VCaP (cell line): ENCODE measurements around the gene TRIM38.
A peak's percentile ranks its signal among the peaks of the same experiment; 100 is the strongest.

ENCODE experiments used
- H3K27ac ChIP-seq: fragments of 450-650 bp; 2 replicates; pipeline ENCODE4 v1.5.1; 2017
- TF ChIP-seq, protein P1 (sequence below): fragments of 450-650 bp; conservative IDR thresholded peaks from 2 replicates; pipeline ENCODE4 v1.5.1; 2017; ENCODE audit warnings: mild to moderate bottlenecking, moderate library complexity

The TRIM38 gene

DNA sequence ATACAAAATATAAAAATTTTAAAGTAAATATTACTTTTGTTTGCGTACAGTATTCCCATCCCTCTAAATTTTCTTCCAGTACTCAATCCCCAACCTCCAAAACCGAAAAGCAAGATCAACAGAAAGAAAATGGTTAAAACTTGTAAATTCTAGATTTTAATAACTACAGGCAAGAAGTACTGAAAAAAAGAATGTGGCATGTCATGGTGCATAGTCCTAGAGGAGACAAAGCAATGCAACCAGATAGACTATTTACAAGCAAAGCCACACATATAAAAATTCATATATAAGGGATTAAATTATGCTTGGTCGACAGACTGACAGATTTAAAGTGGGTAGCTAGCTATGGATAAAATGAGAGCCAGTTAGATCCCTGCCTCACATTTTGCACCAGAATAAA, 68.1 kb downstream of the TRIM38 start:
- TF ChIP-seq, protein P1, sequence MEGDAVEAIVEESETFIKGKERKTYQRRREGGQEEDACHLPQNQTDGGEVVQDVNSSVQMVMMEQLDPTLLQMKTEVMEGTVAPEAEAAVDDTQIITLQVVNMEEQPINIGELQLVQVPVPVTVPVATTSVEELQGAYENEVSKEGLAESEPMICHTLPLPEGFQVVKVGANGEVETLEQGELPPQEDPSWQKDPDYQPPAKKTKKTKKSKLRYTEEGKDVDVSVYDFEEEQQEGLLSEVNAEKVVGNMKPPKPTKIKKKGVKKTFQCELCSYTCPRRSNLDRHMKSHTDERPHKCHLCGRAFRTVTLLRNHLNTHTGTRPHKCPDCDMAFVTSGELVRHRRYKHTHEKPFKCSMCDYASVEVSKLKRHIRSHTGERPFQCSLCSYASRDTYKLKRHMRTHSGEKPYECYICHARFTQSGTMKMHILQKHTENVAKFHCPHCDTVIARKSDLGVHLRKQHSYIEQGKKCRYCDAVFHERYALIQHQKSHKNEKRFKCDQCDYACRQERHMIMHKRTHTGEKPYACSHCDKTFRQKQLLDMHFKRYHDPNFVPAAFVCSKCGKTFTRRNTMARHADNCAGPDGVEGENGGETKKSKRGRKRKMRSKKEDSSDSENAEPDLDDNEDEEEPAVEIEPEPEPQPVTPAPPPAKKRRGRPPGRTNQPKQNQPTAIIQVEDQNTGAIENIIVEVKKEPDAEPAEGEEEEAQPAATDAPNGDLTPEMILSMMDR = no peak
- peak overlapping the region; percentile 76; the same call in 1 of the 2 replicates for H3K27ac ChIP-seq

DNA sequence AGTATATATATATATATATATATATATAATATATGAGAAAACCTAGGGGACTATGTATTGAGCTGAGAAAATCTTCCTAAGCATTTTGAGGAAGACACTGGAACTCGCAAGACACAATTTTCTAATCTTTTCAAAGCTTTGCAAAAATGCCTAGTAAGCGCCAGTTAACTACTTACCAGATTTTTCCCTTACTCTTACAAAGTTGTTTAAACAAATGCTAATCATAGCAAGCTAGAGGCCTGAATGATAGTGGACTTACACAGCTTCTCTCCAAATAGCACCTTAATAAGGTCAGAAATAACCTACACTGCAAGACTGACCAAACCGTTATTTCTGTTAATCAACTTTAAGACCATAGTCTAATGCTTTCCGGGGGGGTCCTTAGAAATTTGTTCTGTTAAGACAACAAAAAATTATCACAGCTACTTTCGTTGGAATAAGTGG, 68.6 kb downstream of the TRIM38 start:
- H3K27ac ChIP-seq = peak overlapping the region; percentile 74
- TF ChIP-seq, protein P1 = no peak

DNA sequence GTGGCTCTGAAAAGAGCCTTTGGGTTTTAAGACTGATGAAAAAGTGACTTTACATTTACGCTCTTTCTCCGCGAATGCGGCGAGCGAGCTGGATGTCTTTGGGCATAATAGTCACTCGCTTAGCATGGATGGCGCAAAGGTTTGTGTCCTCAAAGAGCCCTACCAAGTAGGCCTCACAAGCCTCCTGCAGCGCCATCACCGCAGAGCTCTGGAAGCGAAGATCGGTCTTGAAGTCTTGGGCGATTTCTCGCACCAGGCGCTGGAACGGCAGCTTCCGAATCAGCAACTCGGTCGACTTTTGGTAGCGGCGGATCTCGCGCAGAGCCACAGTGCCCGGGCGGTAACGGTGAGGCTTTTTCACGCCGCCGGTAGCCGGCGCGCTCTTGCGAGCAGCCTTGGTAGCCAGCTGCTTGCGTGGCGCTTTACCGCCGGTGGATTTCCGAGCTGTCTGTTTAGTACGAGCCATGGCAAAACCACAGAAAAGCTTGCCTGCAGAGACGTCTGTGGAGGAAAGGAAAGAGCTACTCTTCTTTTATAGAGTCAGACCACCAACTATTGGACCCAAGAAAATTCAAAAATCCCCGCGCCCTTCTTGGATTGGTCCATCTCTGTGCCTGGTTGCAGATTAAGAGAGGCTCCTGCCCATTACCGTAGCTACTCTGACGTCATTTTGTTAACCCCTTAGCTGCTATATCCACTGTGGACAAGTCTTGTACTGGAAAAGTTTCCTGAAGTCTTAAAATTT, 69.2 kb downstream of the TRIM38 start:
- peak overlapping the region; percentile 74 for H3K27ac ChIP-seq
- TF ChIP-seq, protein P1 = peak; percentile 44

GRCh38 chr6:26032340-26033084, 69.9 kb downstream of the TRIM38 start:
- TF ChIP-seq, protein P1 = no peak
- peak overlapping the region; percentile 74 for H3K27ac ChIP-seq

DNA sequence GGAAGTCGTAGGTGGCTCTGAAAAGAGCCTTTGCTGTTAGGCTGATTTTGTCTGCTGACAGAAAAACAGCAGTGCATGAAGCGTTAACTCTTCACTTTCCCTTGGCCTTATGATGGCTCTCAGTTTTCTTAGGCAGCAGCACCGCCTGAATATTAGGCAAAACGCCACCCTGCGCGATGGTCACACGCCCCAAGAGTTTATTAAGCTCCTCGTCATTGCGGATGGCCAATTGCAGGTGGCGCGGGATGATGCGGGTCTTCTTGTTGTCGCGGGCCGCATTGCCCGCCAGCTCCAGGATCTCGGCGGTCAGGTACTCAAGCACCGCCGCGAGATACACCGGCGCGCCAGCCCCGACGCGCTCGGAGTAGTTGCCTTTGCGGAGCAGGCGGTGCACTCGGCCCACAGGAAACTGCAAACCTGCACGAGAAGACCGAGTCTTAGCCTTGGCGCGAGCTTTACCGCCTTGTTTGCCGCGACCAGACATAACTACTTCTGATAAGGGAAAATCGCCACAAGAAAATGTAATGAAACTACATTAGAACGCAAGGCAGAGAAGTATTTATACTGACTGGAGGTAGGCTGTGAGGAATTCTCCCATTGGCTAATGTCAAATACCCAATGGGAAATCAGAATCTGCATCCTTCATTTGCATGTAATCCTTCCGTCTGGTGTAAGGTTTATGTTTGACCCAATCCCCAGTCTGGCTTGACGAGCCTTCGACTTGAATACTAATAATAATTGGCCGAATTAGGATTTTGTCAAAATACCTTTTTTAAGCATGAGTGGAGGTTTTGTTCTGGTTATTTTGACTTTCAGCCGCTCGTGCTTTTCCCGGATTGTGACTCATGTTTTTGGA, 70.7 kb downstream of the TRIM38 start:
- TF ChIP-seq, protein P1 = no peak
- peak overlapping the region; percentile 74 for H3K27ac ChIP-seq

DNA sequence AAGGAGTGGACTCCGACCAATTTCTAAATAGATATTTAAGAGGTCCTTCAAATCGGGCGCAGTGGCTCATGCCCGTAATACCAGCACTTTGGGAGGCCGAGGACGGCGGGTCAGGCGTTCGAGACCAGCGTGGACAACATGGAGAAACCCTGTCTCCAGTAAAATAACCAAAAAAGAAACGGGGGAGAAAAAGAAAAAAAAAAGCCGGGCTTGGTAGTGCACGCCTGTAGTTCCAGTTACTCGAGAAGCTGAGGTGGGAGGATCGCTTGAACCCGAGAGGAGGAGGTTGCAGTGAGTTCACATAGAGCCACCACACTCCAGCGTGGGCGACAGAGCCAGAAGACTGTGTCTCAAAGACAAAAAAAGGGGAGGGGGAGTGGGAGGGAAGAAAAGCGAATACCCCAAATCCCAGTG, 71.3 kb downstream of the TRIM38 start:
- TF ChIP-seq, protein P1 = no peak
- H3K27ac ChIP-seq = peak overlapping the region; percentile 74

GRCh38 chr6:26034905-26035304, 72.3 kb downstream of the TRIM38 start:
- no peak overlapping the region for H3K27ac ChIP-seq
- TF ChIP-seq, protein P1 = no peak
